A549 treated with ZK216348 at 1 μM for 4 hours (cell line): ENCODE measurements around the gene COX6B1. TPM values are rescaled to one million over a fixed set of nuclear protein-coding genes. Genes with fewer than 3 reads are reported as not detected.

Source experiments
- total RNA-seq: library from RNA; stranded (reverse); fragments of 200-300 nt; extraction: Qiagen RNA extraction; gene quantifications from 5 replicates; pipeline ENCODE4 v1.2.3, GENCODE V29; 2022; ENCODE audit warnings: low read depth

COX6B1 gene
- 1,241 to 1,697 TPM (median 1,334 TPM) in 5 replicates for total RNA-seq

GRCh38 chr19:35648017-35648961 lies at the start of gene COX6B1:
TSS of gene COX6B1 (plus strand) at chr19:35648323. CDS start at chr19:35651244, 2,921 bp downstream.

GRCh38 chr19:35612559-35613321 lies 35.4 kb upstream of the COX6B1 start, which contains the start of gene HAUS5:
TSS of gene HAUS5 (plus strand) at chr19:35612735. CDS start at chr19:35612795, 60 bp downstream.

GRCh38 chr19:35628565-35629331 lies 19.4 kb upstream of the COX6B1 start, which contains the start of gene RBM42:
TSS of gene RBM42 (plus strand) at chr19:35629036. CDS start at chr19:35629154, 118 bp downstream.

GRCh38 chr19:35641515-35642151 lies 6.5 kb upstream of the COX6B1 start, which contains the start of gene ETV2:
TSS of gene ETV2 (plus strand) at chr19:35641745. CDS start at chr19:35642461, 716 bp downstream.

GRCh38 chr19:35666251-35666913 lies 18.3 kb downstream of the COX6B1 start, which contains the start of gene UPK1A:
TSS of gene UPK1A (plus strand) at chr19:35666517. CDS start at chr19:35666813, 296 bp downstream.

GRCh38 chr19:35704218-35704617 lies 56.1 kb downstream of the COX6B1 start, which contains the start of gene ZBTB32:
TSS of gene ZBTB32 (plus strand) at chr19:35704558. CDS start at chr19:35714627, 10,069 bp downstream.

Other genes starting within 250 kb of the COX6B1 start
- not detected in 5 replicates for gene FFAR2, start 200.1 kb upstream of the COX6B1 start, total RNA-seq
- not detected in 5 replicates for gene KRTDAP, start 157.9 kb upstream of the COX6B1 start, total RNA-seq
- gene DMKN, start 134.7 kb upstream of the COX6B1 start, total RNA-seq, result 26.7 to 44.3 TPM (median 38.3 TPM) in 5 replicates
- gene SBSN, start 120.0 kb upstream of the COX6B1 start, total RNA-seq, result 2.6 to 4.4 TPM (median 3.2 TPM) in 5 replicates
- not detected in 5 replicates for gene GAPDHS, start 114.9 kb upstream of the COX6B1 start, total RNA-seq
- gene TMEM147, start 102.7 kb upstream of the COX6B1 start, total RNA-seq, result 321 to 437 TPM (median 432 TPM) in 5 replicates
- not detected in 5 replicates for gene ATP4A, start 84.7 kb upstream of the COX6B1 start, total RNA-seq
- not detected in 5 replicates for gene PMIS2, start 62.1 kb upstream of the COX6B1 start, total RNA-seq
- 10.7 to 19.3 TPM (median 15.2 TPM) in 5 replicates for gene HAUS5, start 35.6 kb upstream of the COX6B1 start, total RNA-seq
- gene RBM42, start 19.3 kb upstream of the COX6B1 start, total RNA-seq, result 125 to 206 TPM (median 199 TPM) in 5 replicates
- gene ETV2, start 6.6 kb upstream of the COX6B1 start, total RNA-seq, result 1.1 to 3.1 TPM (median 2.7 TPM) in 5 replicates
- 0.46 to 1.2 TPM (median 0.71 TPM) in 5 replicates for gene UPK1A, start 18.2 kb downstream of the COX6B1 start, total RNA-seq
- not detected in 5 replicates for gene ZBTB32, start 56.2 kb downstream of the COX6B1 start, total RNA-seq
- 37.3 to 66.3 TPM (median 62.5 TPM) in 5 replicates for gene KMT2B, start 69.7 kb downstream of the COX6B1 start, total RNA-seq
- gene IGFLR1, start 94.1 kb downstream of the COX6B1 start, total RNA-seq, result 11.8 to 15.8 TPM (median 12.5 TPM) in 5 replicates
- 23.9 to 34.9 TPM (median 27.6 TPM) in 5 replicates for gene U2AF1L4, start 97.1 kb downstream of the COX6B1 start, total RNA-seq
- gene PSENEN, start 97.3 kb downstream of the COX6B1 start, total RNA-seq, result 243 to 320 TPM (median 282 TPM) in 5 replicates
- 21.9 to 27.2 TPM (median 23.2 TPM) in 5 replicates for gene LIN37, start 100.3 kb downstream of the COX6B1 start, total RNA-seq
- gene HSPB6, start 108.7 kb downstream of the COX6B1 start, total RNA-seq, result 0.15 to 0.33 TPM (median 0.25 TPM) in 5 replicates
- 25.9 to 31.4 TPM (median 30.7 TPM) in 5 replicates for gene PROSER3, start 109.9 kb downstream of the COX6B1 start, total RNA-seq
- 3.3 to 8.9 TPM (median 8.1 TPM) in 5 replicates for gene ARHGAP33, start 127.2 kb downstream of the COX6B1 start, total RNA-seq
- 0.13 to 0.52 TPM (median 0.38 TPM) in 5 replicates for gene PRODH2, start 164.5 kb downstream of the COX6B1 start, total RNA-seq
- 0.24 to 0.84 TPM (median 0.44 TPM) in 5 replicates for gene NPHS1, start 204.2 kb downstream of the COX6B1 start, total RNA-seq
- 0.24 to 0.70 TPM (median 0.52 TPM) in 5 replicates for gene KIRREL2, start 208.6 kb downstream of the COX6B1 start, total RNA-seq
- 72.6 to 97.1 TPM (median 93.4 TPM) in 5 replicates for gene APLP1, start 220.3 kb downstream of the COX6B1 start, total RNA-seq